GM12864 (cell line): ENCODE measurements around the gene TPK1.
"Not testable (repeated sequence)": the region's sequence is repeated elsewhere in the genome, so short reads cannot be mapped to it uniquely, and the experiment has no call there.

ENCODE experiments used
- DNase-seq: peaks from one replicate; pipeline ENCODE4 v3.0.0-alpha.2; 2011; ENCODE audit warnings: low read depth
- H3K4me3 ChIP-seq: 2 replicates; pipeline ENCODE4 v1.5.1; 2011; ENCODE audit warnings: mild to moderate bottlenecking, low read depth, low read length, control low read depth
- TF ChIP-seq, protein P1 (sequence below): IDR thresholded peaks from 2 replicates; pipeline ENCODE4 v1.5.1; 2011; ENCODE audit warnings: low read depth, mild to moderate bottlenecking, moderate library complexity, low read length, control low read depth, inconsistent platforms; ENCODE audit errors: missing control alignments

The TPK1 gene

DNA sequence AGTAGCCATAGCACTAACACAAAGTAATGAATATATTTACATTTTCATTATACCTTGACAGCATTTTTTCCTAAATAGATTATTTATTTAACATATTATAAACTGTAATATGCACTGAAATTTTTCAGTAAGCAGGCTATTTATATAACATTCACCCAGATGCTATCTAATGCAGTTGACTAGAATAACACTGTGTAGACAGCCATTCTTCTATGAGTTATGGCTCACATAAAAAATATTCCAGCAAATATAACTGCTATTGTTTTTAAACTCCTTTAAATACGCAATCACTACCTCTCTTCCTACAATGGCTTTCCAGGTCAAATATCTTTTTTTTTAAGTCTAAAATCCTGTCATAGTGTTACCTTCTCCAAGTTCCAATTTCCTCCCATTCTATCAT lies 21.6 kb downstream of the TPK1 start:
- DNase-seq = no peak
- no peak overlapping the region for H3K4me3 ChIP-seq
- TF ChIP-seq, protein P1, sequence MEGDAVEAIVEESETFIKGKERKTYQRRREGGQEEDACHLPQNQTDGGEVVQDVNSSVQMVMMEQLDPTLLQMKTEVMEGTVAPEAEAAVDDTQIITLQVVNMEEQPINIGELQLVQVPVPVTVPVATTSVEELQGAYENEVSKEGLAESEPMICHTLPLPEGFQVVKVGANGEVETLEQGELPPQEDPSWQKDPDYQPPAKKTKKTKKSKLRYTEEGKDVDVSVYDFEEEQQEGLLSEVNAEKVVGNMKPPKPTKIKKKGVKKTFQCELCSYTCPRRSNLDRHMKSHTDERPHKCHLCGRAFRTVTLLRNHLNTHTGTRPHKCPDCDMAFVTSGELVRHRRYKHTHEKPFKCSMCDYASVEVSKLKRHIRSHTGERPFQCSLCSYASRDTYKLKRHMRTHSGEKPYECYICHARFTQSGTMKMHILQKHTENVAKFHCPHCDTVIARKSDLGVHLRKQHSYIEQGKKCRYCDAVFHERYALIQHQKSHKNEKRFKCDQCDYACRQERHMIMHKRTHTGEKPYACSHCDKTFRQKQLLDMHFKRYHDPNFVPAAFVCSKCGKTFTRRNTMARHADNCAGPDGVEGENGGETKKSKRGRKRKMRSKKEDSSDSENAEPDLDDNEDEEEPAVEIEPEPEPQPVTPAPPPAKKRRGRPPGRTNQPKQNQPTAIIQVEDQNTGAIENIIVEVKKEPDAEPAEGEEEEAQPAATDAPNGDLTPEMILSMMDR = no peak

- no peak overlapping the region for H3K4me3 ChIP-seq
- no peak for DNase-seq
These were observed 23.2 kb downstream of the TPK1 start for GRCh38 chr7:144812379-144813283.

DNA sequence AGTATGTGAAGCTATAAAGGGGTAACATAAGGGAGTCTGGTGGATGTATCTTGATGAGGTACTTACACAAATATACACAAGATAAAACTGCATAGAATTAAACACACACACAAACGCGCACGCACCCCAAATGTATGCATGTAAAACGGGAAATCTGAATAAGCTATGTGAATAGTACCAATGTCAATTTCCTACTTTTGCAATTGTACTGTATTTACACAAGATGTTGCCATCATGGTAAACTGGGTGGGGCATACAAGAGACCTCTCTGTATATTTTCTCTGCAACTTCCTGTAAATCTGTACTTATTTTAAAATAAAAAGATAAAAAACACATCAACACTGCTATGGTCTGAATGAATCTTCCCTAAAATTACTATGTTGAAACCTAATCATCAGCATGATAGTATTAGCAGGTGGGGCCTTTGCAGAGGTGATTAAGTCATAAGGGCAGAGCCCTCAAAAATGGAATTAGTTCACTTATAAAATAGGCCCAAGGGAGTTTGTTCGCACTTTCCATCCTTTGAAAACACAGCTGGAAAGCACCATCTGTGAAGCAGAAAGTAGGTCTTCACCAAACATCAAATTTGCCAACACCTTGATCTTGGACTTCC lies 30.1 kb downstream of the TPK1 start:
- H3K4me3 ChIP-seq = no peak overlapping the region
- TF ChIP-seq, protein P1 = no peak
- DNase-seq = no peak

More at GRCh38 chr7:144812379-144813283, 23.2 kb downstream of the TPK1 start:
- TF ChIP-seq, protein P1 = no peak

DNA sequence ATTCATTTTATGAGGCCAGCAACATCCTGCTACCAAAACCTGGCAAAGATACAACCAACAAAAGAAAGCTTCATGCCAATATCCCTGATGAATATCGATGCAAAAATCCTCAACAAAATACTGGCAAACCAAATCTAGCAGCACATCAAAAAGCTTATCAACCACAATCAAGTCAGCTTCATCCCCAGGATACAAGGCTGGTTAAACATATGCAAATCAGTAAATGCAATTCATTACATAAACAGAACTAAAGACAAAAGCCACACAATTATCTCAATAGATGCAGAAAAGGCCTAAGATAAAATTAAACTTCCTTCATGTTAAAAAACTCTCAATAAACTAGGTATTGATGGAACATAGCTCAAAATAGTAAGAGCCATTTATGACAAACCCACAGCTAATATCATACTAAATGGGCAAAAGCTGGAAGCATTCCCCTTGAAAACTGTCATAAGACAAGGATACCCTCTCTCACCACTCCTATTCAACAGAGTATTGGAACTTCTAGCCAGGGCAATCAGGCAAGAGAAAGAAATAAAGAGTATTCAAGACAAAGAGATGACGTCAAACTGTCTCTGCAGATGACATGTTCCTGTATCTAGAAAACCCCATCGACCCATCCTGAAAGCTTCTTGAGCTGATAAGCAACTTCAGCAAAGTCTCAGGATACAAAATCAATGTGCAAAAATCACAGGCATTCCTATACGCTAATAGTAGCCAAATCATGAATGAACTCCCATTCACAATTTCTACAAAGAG lies 35.0 kb downstream of the TPK1 start:
- H3K4me3 ChIP-seq, DNase-seq: not testable (repeated sequence)

DNA sequence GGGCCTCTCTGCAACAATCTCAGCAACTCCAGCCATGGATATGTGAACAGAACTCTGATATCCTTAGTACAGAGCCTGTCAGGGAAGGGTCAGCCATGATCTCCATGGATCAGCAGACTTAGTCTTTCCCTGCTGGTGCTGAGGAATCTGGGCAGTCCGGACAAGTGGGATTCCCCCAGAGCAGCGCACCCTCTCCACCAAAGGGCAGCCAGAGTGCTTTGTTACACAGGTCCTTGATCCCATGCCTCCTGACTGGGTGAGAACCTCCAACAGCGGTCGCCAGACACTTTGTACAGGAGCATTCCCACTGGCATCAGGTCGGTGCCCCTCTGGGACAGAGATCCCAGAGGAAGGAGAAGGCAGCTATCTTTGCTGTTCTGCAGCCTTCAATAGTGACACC lies 38.9 kb downstream of the TPK1 start:
- H3K4me3 ChIP-seq = no peak overlapping the region
- DNase-seq = no peak
- TF ChIP-seq, protein P1 = no peak

DNA sequence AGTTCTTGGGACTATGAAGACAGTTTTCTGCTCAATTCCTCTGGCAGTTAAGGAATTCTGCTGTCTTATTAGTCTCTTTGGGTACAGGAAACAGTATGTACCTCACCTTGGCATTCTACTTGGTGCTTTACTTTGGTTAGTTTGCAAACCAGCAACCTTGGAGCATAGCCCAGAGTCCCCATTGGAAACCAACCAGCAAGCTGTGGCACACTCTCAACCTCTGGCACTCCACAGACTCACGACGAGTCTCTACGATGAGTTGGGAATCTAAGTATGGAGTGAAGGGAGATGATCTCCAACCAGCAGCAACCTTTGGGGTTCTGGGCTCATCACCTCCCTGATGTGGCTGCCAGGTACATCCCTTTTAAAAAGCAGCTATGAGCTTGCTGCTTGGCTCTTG lies 43.8 kb downstream of the TPK1 start:
- no peak for DNase-seq
- H3K4me3 ChIP-seq = no peak overlapping the region
- TF ChIP-seq, protein P1 = no peak

- no peak for DNase-seq
- TF ChIP-seq, protein P1 = no peak
- no peak overlapping the region for H3K4me3 ChIP-seq
These were observed 44.4 kb downstream of the TPK1 start for GRCh38 chr7:144791488-144791887.
